ENCODE data around the gene CTDSP2.
"Not testable (repeated sequence)": the region's sequence is repeated elsewhere in the genome, so short reads cannot be mapped to it uniquely, and the experiment has no call there.

Gene CTDSP2

DNA sequence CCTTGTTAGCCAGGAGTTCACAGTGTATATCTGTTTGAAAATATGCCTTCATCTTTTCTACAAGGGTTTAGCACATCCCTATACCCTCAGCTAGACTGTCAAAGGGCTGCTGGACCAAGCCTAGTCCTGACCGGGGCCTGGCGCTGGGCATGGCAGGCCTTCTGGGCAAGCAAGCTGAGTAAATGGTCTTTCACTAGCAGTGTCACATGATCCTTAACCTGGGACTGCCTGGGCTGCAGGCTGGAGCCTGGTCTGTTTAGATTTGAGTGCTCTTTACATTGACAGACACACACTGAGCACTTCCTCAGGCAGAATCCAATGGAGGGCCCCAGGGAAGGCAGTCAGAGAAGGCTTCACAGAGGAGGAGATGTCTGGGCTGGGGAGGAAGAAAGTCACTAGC, 21.1 kb downstream of the CTDSP2 start:
- no peak for TF ChIP-seq ZNF274 (IDR thresholded peaks at IDR 0.05; ENCODE audit: low read depth, low read length)

DNA sequence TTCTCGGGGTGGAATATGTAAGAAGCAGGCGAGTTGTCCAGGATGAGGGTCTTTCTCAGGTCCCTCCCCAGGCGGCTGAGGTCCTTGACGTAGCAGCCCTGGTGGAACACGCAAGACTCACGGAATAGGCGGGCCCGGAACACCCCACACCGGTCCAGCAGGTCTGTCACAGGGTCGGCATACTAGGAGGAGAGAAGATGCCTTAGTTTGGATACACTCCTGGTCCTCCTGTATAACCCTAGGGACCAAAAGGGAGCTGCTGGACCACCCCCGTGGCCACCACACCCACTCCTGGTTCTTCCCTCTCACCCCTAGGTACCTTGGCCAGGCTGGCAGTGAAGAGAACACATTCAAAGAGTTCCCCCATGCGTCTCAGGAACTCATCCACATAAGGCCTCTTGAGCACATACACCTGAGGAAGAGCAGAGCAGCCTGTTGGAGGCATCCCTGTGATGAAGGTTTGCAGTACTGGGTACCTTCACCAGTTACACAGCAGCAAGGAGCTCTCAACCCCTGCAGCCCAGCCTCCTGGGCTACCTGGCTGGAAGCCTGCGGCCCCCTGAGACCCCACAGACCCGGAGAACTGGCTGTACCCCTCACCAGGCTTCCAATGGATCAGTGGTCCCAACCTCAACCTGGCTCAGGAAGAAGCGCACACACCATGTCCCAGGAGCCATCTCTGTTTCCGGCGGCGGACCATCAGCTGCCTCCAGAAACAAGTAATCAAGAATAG, 22.5 kb downstream of the CTDSP2 start:
- no peak for TF ChIP-seq ZNF274 (IDR thresholded peaks at IDR 0.05; ENCODE audit: low read depth, low read length)
- no peak overlapping the region for H3K4me3 ChIP-seq (ENCODE audit: low read length)

More for the DNA sequence above, 21.1 kb downstream of the CTDSP2 start:
- H3K4me3 ChIP-seq (ENCODE audit: low read length), result no peak overlapping the region

DNA sequence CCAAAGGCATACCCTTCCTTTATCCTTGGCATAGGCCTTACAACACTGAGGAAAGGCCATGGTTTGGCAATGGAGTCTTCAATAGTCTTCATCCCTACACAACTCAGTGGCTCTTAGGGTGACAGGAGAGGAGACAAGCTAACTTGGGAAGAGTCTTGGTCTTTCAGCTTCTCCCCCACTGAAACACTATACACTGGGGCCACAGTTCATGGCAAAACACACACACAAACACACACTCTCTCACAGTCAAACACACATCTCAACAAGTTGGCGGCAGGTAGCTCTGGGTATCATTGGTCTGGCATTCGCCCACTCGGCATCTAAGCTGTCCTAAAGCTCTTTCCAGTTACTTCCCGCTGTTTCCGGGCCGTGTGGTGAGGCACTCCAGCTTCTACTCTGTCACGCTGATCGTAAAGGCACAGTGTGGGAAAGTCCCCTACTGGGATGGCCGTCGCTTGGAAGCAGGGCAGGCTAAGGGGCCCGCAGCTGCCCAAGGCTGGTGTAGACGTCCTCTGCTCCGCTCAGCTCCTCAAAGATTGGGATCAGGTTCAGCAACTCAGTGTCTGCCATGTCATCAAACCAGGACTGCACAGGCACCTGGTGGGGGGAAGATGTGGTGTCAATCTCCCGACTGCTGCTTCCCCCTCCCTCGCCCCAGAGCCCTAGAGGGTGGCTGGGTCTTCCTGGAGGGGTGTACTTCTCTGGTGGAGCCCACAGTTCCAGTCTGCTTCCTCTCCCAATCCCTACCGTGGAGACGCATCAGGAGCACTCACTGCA, 23.2 kb downstream of the CTDSP2 start:
- TF ChIP-seq ZNF274 (IDR thresholded peaks at IDR 0.05; ENCODE audit: low read depth, low read length), result no peak
- H3K4me3 ChIP-seq (ENCODE audit: low read length), result no peak overlapping the region

DNA sequence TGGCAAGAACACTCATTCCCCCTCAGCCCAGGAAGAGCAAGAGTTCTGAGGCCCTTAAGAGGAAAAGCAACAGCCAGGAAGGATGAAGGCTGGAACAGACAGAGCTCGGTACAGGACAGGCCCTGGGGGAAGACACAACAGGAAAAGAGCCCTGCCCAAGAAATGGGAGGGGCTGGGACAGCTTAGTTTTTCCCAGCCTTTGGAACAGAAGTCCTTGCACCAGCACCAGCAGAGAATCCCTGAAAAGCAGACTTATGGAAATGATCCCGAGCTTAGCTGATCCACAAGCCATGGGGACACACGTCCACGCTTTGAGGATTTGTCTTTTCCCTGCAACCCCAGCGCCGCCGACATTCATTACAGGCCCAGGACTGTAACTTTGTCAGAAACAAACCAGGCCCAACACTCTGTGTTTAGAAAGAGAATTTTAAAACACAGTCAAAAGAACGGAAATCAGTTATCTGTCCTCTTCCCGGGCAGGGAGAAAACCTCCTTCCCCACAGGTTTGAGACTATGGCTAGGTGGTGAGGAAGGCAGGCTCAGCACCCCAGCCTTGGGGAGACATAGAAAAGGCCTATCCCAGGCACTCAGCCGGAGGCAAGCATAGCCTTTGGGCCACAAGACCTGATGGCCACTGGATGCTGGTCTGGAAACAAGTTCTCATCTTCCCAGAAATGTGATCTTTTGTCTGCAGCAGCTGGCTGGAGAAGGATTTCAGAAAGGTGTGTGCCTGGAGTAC, 24.0 kb downstream of the CTDSP2 start:
- TF ChIP-seq ZNF274 (IDR thresholded peaks at IDR 0.05; ENCODE audit: low read depth, low read length), result no peak
- H3K4me3 ChIP-seq (ENCODE audit: low read length), result no peak overlapping the region

- TF ChIP-seq ZNF274 (IDR thresholded peaks at IDR 0.05; ENCODE audit: low read depth, low read length), result no peak
- no peak overlapping the region for H3K4me3 ChIP-seq (ENCODE audit: low read length)
Observed at GRCh38 chr12:57821474-57822214, 24.9 kb downstream of the CTDSP2 start.

DNA sequence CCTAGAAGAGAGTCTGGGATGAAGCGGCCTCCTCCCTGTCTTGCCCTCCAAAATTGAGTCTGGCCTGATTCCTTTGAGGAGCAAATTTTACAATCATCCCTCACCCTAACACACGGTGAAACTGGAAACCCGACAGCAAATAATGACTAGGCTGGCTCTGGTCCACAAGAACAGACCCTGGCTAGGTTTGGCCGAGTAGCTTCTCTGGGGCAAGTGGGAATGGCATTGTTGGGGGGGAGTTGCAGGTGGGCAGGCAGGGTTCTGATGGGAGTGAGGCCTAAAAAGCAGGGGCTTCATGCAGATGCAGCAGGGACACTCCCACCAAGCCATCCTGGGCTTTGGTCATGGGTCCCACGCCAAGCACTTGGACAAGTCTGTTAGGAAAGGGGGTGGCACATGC, 25.5 kb downstream of the CTDSP2 start:
- not testable (repeated sequence) for H3K4me3 ChIP-seq (ENCODE audit: low read length)

DNA sequence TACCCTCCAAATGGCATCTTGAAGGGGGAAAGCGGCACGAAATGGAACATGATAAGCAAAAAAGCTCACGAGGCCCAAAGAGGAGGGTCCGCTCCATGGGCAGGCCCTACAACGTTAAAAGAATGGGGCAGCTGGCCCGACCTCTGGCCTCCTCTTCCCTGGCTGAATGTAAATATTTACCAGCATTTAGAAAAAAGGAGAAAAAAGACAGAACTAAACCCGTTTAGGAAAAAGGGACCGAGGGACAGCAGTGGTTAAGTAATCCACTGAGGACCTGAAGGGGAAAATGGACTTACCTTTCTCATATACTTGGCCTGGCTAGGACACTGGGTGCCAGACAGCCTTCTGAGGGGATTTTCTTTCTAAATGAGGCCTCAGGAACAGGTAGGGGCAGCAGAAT, 26.4 kb downstream of the CTDSP2 start:
- H3K4me3 ChIP-seq (ENCODE audit: low read length), result not testable (repeated sequence)

GRCh38 chr12:57817990-57818331, 28.6 kb downstream of the CTDSP2 start:
- H3K4me3 ChIP-seq (ENCODE audit: low read length), result not testable (repeated sequence)

GRCh38 chr12:57817261-57817989, 29.1 kb downstream of the CTDSP2 start:
- TF ChIP-seq ZNF274 (IDR thresholded peaks at IDR 0.05; ENCODE audit: low read depth, low read length), result no peak
- H3K4me3 ChIP-seq (ENCODE audit: low read length), result no peak overlapping the region

- no peak for TF ChIP-seq ZNF274 (IDR thresholded peaks at IDR 0.05; ENCODE audit: low read depth, low read length)
- H3K4me3 ChIP-seq (ENCODE audit: low read length), result no peak overlapping the region
Observed at GRCh38 chr12:57816855-57817151, 29.7 kb downstream of the CTDSP2 start.

DNA sequence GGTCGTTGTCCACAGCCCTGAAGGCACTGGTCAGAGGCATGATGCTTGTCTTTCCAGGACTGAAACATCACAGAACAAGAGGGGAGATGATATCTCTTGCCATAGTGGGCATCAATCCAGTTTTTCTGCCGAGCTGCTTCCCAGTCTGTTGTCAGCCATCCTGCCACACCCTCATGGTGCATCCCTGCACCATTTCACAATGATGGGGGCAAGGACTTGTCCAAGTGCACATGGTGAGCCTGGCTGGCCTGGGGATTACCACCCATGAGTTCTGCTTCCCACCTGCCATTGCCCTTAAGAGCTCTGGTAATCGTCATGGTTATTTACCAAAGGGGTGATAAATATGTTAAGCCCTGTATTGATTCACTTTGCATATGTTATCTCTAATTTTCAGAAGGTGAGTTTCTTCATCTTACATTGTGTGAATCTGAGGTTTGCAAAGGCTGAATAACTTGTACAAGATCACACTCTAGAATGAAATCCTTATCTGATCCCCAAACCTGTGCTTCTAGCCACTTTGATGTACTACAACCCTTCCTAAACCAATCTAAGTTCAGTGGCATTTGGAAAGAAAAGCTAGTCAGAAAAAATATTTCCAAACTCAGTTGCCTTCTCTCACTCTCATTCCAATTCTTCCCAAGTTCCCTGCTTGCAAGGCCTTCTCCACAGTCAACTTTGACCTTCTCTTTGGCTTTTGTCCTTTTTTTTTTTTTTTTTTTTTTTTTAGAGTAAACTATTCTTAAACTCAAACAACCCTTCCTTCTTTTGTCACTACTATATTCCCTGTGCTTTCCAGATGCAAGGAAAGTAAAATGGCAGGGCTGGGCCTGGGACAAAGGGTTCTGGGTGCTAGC, 30.3 kb downstream of the CTDSP2 start:
- H3K4me3 ChIP-seq (ENCODE audit: low read length), result no peak overlapping the region
- TF ChIP-seq ZNF274 (IDR thresholded peaks at IDR 0.05; ENCODE audit: low read depth, low read length), result no peak

GRCh38 chr12:57815177-57816000, 31.1 kb downstream of the CTDSP2 start:
- H3K4me3 ChIP-seq (ENCODE audit: low read length), result no peak overlapping the region
- no peak for TF ChIP-seq ZNF274 (IDR thresholded peaks at IDR 0.05; ENCODE audit: low read depth, low read length)

Measured in GM08714 (cell line).